ENCODE data around the gene EPG5.
"Not testable (repeated sequence)": the region's sequence is repeated elsewhere in the genome, so short reads cannot be mapped to it uniquely, and the experiment has no call there.

Gene EPG5

GRCh38 chr18:45976974-45977373, 9.8 kb upstream of the EPG5 start:
- in situ Hi-C loops (cut with HindIII; ENCODE audit: low sequenced_read_pairs) = no loop called here

GRCh38 chr18:45976566-45976965, 9.4 kb upstream of the EPG5 start:
- in situ Hi-C loops (cut with HindIII; ENCODE audit: low sequenced_read_pairs) = no loop called here

- in situ Hi-C loops (cut with HindIII; ENCODE audit: low sequenced_read_pairs) = no loop called here
Observed at GRCh38 chr18:45974088-45974536, 7.0 kb upstream of the EPG5 start.

- in situ Hi-C loops (cut with HindIII; ENCODE audit: low sequenced_read_pairs) = loop anchor here (5.0 kb wide), 1 partner anchor 48 kb away; no protein-coding TSS in a partner anchor
Observed at GRCh38 chr18:45964913-45965312, 2.2 kb downstream of the EPG5 start.

GRCh38 chr18:45962866-45963265, 4.3 kb downstream of the EPG5 start:
- in situ Hi-C loops (cut with HindIII; ENCODE audit: low sequenced_read_pairs) = loop anchor here (5.0 kb wide), 1 partner anchor 46 kb away; no protein-coding TSS in a partner anchor

- in situ Hi-C loops (cut with HindIII; ENCODE audit: low sequenced_read_pairs) = loop anchor here (5.0 kb wide), 1 partner anchor 45 kb away; no protein-coding TSS in a partner anchor
Observed at GRCh38 chr18:45962461-45962860, 4.7 kb downstream of the EPG5 start.

- in situ Hi-C loops (cut with HindIII; ENCODE audit: low sequenced_read_pairs) = not testable (repeated sequence)
Observed at GRCh38 chr18:45959484-45959883, 7.6 kb downstream of the EPG5 start.

- in situ Hi-C loops (cut with HindIII; ENCODE audit: low sequenced_read_pairs) = no loop called here
Observed at GRCh38 chr18:45958730-45959129, 8.4 kb downstream of the EPG5 start.

- in situ Hi-C loops (cut with HindIII; ENCODE audit: low sequenced_read_pairs) = no loop called here
Observed at GRCh38 chr18:45958027-45958426, 9.1 kb downstream of the EPG5 start.

- in situ Hi-C loops (cut with HindIII; ENCODE audit: low sequenced_read_pairs) = no loop called here
Observed at GRCh38 chr18:45957100-45957499, 10.0 kb downstream of the EPG5 start.

- in situ Hi-C loops (cut with HindIII; ENCODE audit: low sequenced_read_pairs) = no loop called here
Observed at GRCh38 chr18:45954070-45954934, 12.8 kb downstream of the EPG5 start.

GRCh38 chr18:45951016-45951714, 16.0 kb downstream of the EPG5 start:
- in situ Hi-C loops (cut with HindIII; ENCODE audit: low sequenced_read_pairs) = no loop called here

GRCh38 chr18:45945669-45946068, 21.5 kb downstream of the EPG5 start:
- in situ Hi-C loops (cut with HindIII; ENCODE audit: low sequenced_read_pairs) = no loop called here

- in situ Hi-C loops (cut with HindIII; ENCODE audit: low sequenced_read_pairs) = no loop called here
Observed at GRCh38 chr18:45940724-45941123, 26.4 kb downstream of the EPG5 start.

GRCh38 chr18:45939236-45939635, 27.9 kb downstream of the EPG5 start:
- in situ Hi-C loops (cut with HindIII; ENCODE audit: low sequenced_read_pairs) = no loop called here

GRCh38 chr18:45938488-45938935, 28.6 kb downstream of the EPG5 start:
- in situ Hi-C loops (cut with HindIII; ENCODE audit: low sequenced_read_pairs) = no loop called here

GRCh38 chr18:45935591-45936335, 31.4 kb downstream of the EPG5 start:
- in situ Hi-C loops (cut with HindIII; ENCODE audit: low sequenced_read_pairs) = no loop called here

GRCh38 chr18:45932708-45933107, 34.4 kb downstream of the EPG5 start:
- in situ Hi-C loops (cut with HindIII; ENCODE audit: low sequenced_read_pairs) = no loop called here

- in situ Hi-C loops (cut with HindIII; ENCODE audit: low sequenced_read_pairs) = no loop called here
Observed at GRCh38 chr18:45930963-45931362, 36.2 kb downstream of the EPG5 start.

- in situ Hi-C loops (cut with HindIII; ENCODE audit: low sequenced_read_pairs) = no loop called here
Observed at GRCh38 chr18:45926691-45927090, 40.4 kb downstream of the EPG5 start.

GRCh38 chr18:45926085-45926484, 41.0 kb downstream of the EPG5 start:
- in situ Hi-C loops (cut with HindIII; ENCODE audit: low sequenced_read_pairs) = no loop called here

Data from endothelial cell of hepatic sinusoid (primary cell).